ENCODE results near the gene STAT3. TPM values are rescaled to one million over a fixed set of nuclear protein-coding genes. Genes with fewer than 3 reads are reported as not detected.
A peak's percentile ranks its signal among the peaks of the same experiment; 100 is the strongest.

Gene STAT3
- total and polyA plus RNA-seq, 7 donors: 43.8 to 230 (median 129) TPM

DNA sequence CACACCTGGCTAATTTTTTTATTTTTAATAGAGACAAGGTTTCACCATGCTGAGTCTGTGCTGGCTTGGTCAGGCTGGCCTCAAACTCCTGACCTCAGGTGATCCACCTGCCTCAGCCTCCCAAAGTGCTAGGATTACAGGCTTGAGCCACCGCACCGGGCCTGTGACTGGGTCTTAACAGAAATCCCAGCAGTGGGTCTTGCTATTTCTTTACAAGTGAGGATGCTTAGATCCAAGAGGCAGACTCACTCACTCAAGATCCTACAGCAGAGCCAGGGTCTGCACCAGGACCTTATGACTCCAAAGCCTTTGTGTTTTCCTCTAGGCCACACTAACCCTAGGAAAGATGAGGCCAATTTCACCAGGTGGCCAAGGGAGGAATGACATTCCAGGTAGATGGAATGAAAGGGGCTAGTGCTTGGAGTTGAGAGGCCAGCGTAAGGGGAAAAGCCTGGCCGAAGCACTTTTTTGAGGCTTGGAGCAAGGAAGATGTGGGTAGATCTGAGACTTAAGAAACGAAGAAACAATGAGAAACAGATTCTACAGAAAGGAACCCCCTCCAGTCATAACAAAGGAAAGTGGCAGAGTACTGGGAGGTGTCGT, 105.7 kb downstream of the STAT3 start:
- no peaks in the 10 kb centered on the region for H3K9me3 ChIP-seq
- H3K27ac ChIP-seq: no peak overlapping the region
- peak; percentile 10 for DNase-seq
- 90 to 96% methylated on average over 6 of the region's 6 CpGs for WGBS, 2 donors
- no peaks in the 10 kb centered on the region for H3K36me3 ChIP-seq
- TF ChIP-seq, protein P1, sequence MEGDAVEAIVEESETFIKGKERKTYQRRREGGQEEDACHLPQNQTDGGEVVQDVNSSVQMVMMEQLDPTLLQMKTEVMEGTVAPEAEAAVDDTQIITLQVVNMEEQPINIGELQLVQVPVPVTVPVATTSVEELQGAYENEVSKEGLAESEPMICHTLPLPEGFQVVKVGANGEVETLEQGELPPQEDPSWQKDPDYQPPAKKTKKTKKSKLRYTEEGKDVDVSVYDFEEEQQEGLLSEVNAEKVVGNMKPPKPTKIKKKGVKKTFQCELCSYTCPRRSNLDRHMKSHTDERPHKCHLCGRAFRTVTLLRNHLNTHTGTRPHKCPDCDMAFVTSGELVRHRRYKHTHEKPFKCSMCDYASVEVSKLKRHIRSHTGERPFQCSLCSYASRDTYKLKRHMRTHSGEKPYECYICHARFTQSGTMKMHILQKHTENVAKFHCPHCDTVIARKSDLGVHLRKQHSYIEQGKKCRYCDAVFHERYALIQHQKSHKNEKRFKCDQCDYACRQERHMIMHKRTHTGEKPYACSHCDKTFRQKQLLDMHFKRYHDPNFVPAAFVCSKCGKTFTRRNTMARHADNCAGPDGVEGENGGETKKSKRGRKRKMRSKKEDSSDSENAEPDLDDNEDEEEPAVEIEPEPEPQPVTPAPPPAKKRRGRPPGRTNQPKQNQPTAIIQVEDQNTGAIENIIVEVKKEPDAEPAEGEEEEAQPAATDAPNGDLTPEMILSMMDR (IDR thresholded peaks at IDR 0.05): no peak
- TF ChIP-seq POLR2A (IDR thresholded peaks at IDR 0.05): no peak
- TF ChIP-seq POLR2AphosphoS5 (IDR thresholded peaks at IDR 0.05): no peak
- TF ChIP-seq EP300 (IDR thresholded peaks at IDR 0.05): no peak
- H3K4me3 ChIP-seq: no peak overlapping the region
- no peaks in the 10 kb centered on the region for H3K27me3 ChIP-seq
- intact Hi-C loops (cut with DNase I): no loop called here
- H3K4me1 ChIP-seq: peaks cover 0 to 15% (median 14%) of the 10 kb centered on the region in 4 donors

DNA sequence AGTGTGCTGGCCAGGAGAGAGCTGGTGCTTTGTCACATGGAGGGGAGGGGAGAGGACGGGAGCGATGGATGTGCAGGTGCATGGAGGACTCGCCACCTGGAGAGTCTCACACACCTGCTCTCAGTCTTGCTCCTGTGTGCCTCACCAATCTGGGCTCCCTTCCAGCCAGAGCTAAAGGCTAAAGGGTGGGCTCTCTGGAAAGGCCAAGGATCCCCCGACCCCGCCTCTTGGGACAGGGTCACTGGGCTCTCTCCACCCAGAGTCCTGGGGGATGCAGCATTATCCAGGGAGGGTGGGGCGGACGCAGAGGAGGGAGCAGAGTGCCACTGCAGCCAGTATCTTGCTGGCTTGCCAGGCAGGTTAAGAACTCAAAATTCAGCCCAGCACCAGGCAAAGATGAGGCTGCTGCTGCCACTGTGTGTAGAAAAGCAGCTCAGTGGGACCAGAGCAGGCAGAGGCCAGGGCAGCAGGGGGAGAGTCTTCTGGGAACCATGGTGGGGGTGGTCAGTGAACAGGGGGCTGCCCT, 106.6 kb downstream of the STAT3 start:
- H3K27ac ChIP-seq: no peak overlapping the region
- H3K4me3 ChIP-seq: no peak overlapping the region
- DNase-seq: peak; percentile 62
- H3K4me1 ChIP-seq: peaks cover 0 to 14% (median 13%) of the 10 kb centered on the region in 4 donors
- 29 to 75% methylated on average over 7 of the region's 7 CpGs for WGBS, 2 donors
- H3K27me3 ChIP-seq: no peaks in the 10 kb centered on the region
- no peaks in the 10 kb centered on the region for H3K9me3 ChIP-seq
- TF ChIP-seq EP300 (IDR thresholded peaks at IDR 0.05) (no peak), POLR2AphosphoS5 (IDR thresholded peaks at IDR 0.05) (no peak), POLR2A (IDR thresholded peaks at IDR 0.05) (no peak)
- TF ChIP-seq, protein P1 (IDR thresholded peaks at IDR 0.05): no peak
- intact Hi-C loops (cut with DNase I): no loop called here
- no peaks in the 10 kb centered on the region for H3K36me3 ChIP-seq

- no peak overlapping the region for H3K4me3 ChIP-seq
- no peak overlapping the region for H3K27ac ChIP-seq
- no peak for TF ChIP-seq EP300 (IDR thresholded peaks at IDR 0.05)
- TF ChIP-seq POLR2A (IDR thresholded peaks at IDR 0.05): no peak
- TF ChIP-seq, protein P1 (IDR thresholded peaks at IDR 0.05): no peak
- TF ChIP-seq POLR2AphosphoS5 (IDR thresholded peaks at IDR 0.05): no peak
- H3K4me1 ChIP-seq: peaks cover 0 to 16% (median 9%) of the 10 kb centered on the region in 4 donors
- no peaks in the 10 kb centered on the region for H3K36me3 ChIP-seq
- WGBS, 2 donors: 89 to 93% methylated on average over 4 of the region's 4 CpGs
- intact Hi-C loops (cut with DNase I): no loop called here
- H3K9me3 ChIP-seq: no peaks in the 10 kb centered on the region
- DNase-seq: peak; percentile 60
- no peaks in the 10 kb centered on the region for H3K27me3 ChIP-seq
These were observed 108.2 kb downstream of the STAT3 start for GRCh38 chr17:42279776-42280630.

- no peak for TF ChIP-seq POLR2A (IDR thresholded peaks at IDR 0.05)
- no peak for TF ChIP-seq EP300 (IDR thresholded peaks at IDR 0.05)
- TF ChIP-seq, protein P1 (IDR thresholded peaks at IDR 0.05): no peak
- no peak for TF ChIP-seq POLR2AphosphoS5 (IDR thresholded peaks at IDR 0.05)
These were observed 110.9 kb downstream of the STAT3 start for GRCh38 chr17:42277342-42277712.

More at GRCh38 chr17:42277342-42277712, 110.9 kb downstream of the STAT3 start:
- WGBS, 2 donors: 57 to 59% methylated on average over 6 of the region's 6 CpGs
- peaks cover 0 to 43% (median 36%) of the 10 kb centered on the region in 4 donors for H3K4me1 ChIP-seq
- no peaks in the 10 kb centered on the region for H3K36me3 ChIP-seq
- DNase-seq: no peak
- peak overlapping the region; percentile 84 to 94 (median 90) for H3K27ac ChIP-seq
- H3K9me3 ChIP-seq: no peaks in the 10 kb centered on the region
- no peaks in the 10 kb centered on the region for H3K27me3 ChIP-seq
- H3K4me3 ChIP-seq: peak overlapping the region in 3 of 4 donors; percentile 65 to 98 (median 70)
- intact Hi-C loops (cut with DNase I): no loop called here

Data from sigmoid colon (tissue), 7 donors.